ENCODE data around the gene EHBP1L1.

DNA sequence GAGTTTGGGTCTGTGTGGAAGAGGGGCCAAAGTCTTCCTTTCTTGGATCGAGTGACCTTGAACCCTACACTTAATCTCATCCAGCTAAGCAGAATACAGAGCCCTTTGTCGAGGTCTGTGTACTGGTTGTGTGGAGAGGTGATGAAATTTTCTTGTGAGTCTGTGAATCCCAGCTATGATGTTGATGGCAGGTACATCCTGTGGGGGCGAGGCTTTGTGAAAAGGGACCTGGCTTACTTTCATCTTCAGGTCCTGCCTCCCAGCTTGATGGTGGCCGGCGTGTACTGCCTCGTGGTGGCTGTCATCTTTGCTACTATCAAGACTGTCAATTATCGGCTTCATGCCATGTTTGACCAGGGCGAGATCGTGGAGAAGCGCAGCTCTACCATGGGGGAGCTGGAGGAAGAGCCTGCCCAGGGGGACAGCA lies 40.7 kb downstream of the EHBP1L1 start:
- TF ChIP-seq CTCF (IDR thresholded peaks at IDR 0.05; ENCODE audit: insufficient read depth, low read depth, low read length) (no peak), EZH2 (IDR thresholded peaks at IDR 0.05; ENCODE audit: insufficient read depth, low read length) (no peak)
